Measurements from ENCODE around the gene ZNF544. TPM values are rescaled to one million over a fixed set of nuclear protein-coding genes. Genes with fewer than 3 reads are reported as not detected.

The ZNF544 gene
- total and polyA plus RNA-seq, 3 donors from 2014 or later, result 45.8 to 93.9 (median 92.2) TPM

DNA sequence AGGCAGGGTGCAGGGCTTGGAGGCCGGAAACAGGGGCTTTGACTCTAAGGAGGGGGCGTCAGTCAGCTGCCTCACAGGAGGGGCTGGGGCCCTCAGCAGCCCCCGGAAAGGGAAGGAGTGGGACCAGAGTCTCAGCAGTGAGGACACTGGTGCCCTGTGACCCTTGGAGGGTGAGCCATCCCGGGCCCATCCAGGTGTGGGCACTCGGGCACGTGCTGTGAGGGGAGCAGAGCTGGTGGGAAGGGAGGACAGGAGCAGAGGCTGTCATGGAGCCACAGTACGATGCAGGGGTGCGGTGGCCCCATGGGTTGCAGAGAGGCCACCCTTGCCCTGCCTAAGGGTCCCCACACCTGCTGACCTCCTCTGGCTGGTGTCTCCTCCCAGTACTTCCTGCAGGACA lies 19.1 kb upstream of the ZNF544 start:
- no peaks in the 10 kb centered on the region for H3K36me3 ChIP-seq (ENCODE audit: low read depth, missing control alignments)
- 96 to 100% methylated on average over 8 of the region's 8 CpGs for WGBS, 2 donors
- no peak overlapping the region for H3K27ac ChIP-seq
- no peaks in the 10 kb centered on the region for H3K4me1 ChIP-seq
- DNase-seq, result no peak
- H3K27me3 ChIP-seq, result no peaks in the 10 kb centered on the region
- no peaks in the 10 kb centered on the region for H3K9me3 ChIP-seq
- intact Hi-C loops (cut with DNase I; ENCODE audit: low total_unique reads), result no loop called here
- TF ChIP-seq POLR2A (IDR thresholded peaks at IDR 0.05), result no peak
- TF ChIP-seq, protein P1, sequence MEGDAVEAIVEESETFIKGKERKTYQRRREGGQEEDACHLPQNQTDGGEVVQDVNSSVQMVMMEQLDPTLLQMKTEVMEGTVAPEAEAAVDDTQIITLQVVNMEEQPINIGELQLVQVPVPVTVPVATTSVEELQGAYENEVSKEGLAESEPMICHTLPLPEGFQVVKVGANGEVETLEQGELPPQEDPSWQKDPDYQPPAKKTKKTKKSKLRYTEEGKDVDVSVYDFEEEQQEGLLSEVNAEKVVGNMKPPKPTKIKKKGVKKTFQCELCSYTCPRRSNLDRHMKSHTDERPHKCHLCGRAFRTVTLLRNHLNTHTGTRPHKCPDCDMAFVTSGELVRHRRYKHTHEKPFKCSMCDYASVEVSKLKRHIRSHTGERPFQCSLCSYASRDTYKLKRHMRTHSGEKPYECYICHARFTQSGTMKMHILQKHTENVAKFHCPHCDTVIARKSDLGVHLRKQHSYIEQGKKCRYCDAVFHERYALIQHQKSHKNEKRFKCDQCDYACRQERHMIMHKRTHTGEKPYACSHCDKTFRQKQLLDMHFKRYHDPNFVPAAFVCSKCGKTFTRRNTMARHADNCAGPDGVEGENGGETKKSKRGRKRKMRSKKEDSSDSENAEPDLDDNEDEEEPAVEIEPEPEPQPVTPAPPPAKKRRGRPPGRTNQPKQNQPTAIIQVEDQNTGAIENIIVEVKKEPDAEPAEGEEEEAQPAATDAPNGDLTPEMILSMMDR (IDR thresholded peaks at IDR 0.05), result no peak
- no peak overlapping the region for H3K4me3 ChIP-seq

- no peaks in the 10 kb centered on the region for H3K36me3 ChIP-seq (ENCODE audit: low read depth, missing control alignments)
- intact Hi-C loops (cut with DNase I; ENCODE audit: low total_unique reads), result no loop called here
- TF ChIP-seq, protein P1 (IDR thresholded peaks at IDR 0.05), result no peak
- no peak for TF ChIP-seq POLR2A (IDR thresholded peaks at IDR 0.05)
- H3K4me1 ChIP-seq, result no peaks in the 10 kb centered on the region
- H3K27ac ChIP-seq, result no peak overlapping the region
- H3K4me3 ChIP-seq, result no peak overlapping the region
- DNase-seq, result no peak
- 90 to 96% methylated on average over 17 of the region's 17 CpGs for WGBS, 2 donors
- H3K9me3 ChIP-seq, result no peaks in the 10 kb centered on the region
- H3K27me3 ChIP-seq, result no peaks in the 10 kb centered on the region
Observed at GRCh38 chr19:58212336-58213074, 16.2 kb upstream of the ZNF544 start.

GRCh38 chr19:58213075-58213369 lies 15.7 kb upstream of the ZNF544 start:
- Histone ChIP-seq H3K4me3 (no peak overlapping the region), H3K9me3 (no peaks in the 10 kb centered on the region), H3K4me1 (no peaks in the 10 kb centered on the region), H3K27ac (no peak overlapping the region), H3K36me3 (ENCODE audit: low read depth, missing control alignments) (no peaks in the 10 kb centered on the region), H3K27me3 (no peaks in the 10 kb centered on the region)
- intact Hi-C loops (cut with DNase I; ENCODE audit: low total_unique reads), result no loop called here
- TF ChIP-seq POLR2A (IDR thresholded peaks at IDR 0.05), result no peak
- TF ChIP-seq, protein P1 (IDR thresholded peaks at IDR 0.05), result no peak
- DNase-seq, result no peak
- 94 to 96% methylated on average over 1 of the region's 1 CpG for WGBS, 2 donors

GRCh38 chr19:58217069-58217481 lies 11.6 kb upstream of the ZNF544 start:
- H3K4me3 ChIP-seq, result peak overlapping the region; percentile 29 to 41
- H3K4me1 ChIP-seq, result no peaks in the 10 kb centered on the region
- intact Hi-C loops (cut with DNase I; ENCODE audit: low total_unique reads), result no loop called here
- no peak for TF ChIP-seq POLR2A (IDR thresholded peaks at IDR 0.05)
- TF ChIP-seq, protein P1 (IDR thresholded peaks at IDR 0.05), result no peak
- H3K9me3 ChIP-seq, result no peaks in the 10 kb centered on the region
- DNase-seq, result peak; percentile 87
- H3K27me3 ChIP-seq, result no peaks in the 10 kb centered on the region
- no peaks in the 10 kb centered on the region for H3K36me3 ChIP-seq (ENCODE audit: low read depth, missing control alignments)
- WGBS, 2 donors, result 36 to 41% methylated on average over 10 to 34 of the region's 34 CpGs
- no peak overlapping the region for H3K27ac ChIP-seq
